Stomach (tissue), 9 donors: ENCODE data around the gene BOLA1. TPM values are rescaled to one million over a fixed set of nuclear protein-coding genes. Genes with fewer than 3 reads are reported as not detected.

Experiments used
- DNase-seq, 2 donors: peaks; one replicate each; pipeline versions ENCODE4 v3.0.0 to v3.0.0-alpha.2; 2013 to 2019
- H3K27ac ChIP-seq, 5 donors: fragments of 200-600 bp in 4 of 5; sonication (generic) in 4 of 5; one replicate each; pipeline ENCODE4 v1.5.1; 2013 to 2019; ENCODE audit warnings: mild to moderate bottlenecking in 1 of 5, moderate library complexity in 1 of 5
- H3K27me3 ChIP-seq, 3 donors: fragments of 200-600 bp; sonication (generic); one replicate each; pipeline ENCODE4 v1.5.1; 2017 to 2019; ENCODE audit warnings: mixed run types in 1 of 3
- H3K36me3 ChIP-seq, 4 donors: fragments of 200-600 bp; sonication (generic); 1 replicate in 3 of 4; 2 replicates in 1 of 4; pipeline ENCODE4 v1.5.1; 2016 to 2019
- H3K4me1 ChIP-seq, 4 donors: fragments of 200-600 bp; sonication (generic); one replicate each; pipeline ENCODE4 v1.5.1; 2016 to 2019
- H3K4me3 ChIP-seq, 4 donors: fragments of 200-600 bp; sonication (generic) in 3 of 4; one replicate each; pipeline ENCODE4 v1.5.1; 2016 to 2019; ENCODE audit warnings: mild to moderate bottlenecking in 1 of 4
- H3K9me3 ChIP-seq, 4 donors: fragments of 200-600 bp; sonication (generic); one replicate each; pipeline ENCODE4 v1.5.1; 2016 to 2019
- EP300 ChIP-seq: sonication (generic); formaldehyde crosslinking; IDR thresholded peaks from one replicate; pipeline ENCODE4 v1.6.1; 2017; ENCODE audit warnings: antibody characterized with exemption
- POLR2A ChIP-seq, 4 donors: fragments of 450-650 bp; IDR thresholded peaks; one replicate each; pipeline ENCODE4 v1.6.1; 2016; ENCODE audit warnings: antibody characterized with exemption in 4 of 4, control low read depth in 2 of 4, mild to moderate bottlenecking in 1 of 4, moderate library complexity in 1 of 4
- POLR2AphosphoS5 ChIP-seq, 3 donors: sonication (generic); formaldehyde crosslinking; IDR thresholded peaks; one replicate each; pipeline ENCODE4 v1.6.1; 2016; ENCODE audit warnings: antibody characterized with exemption in 3 of 3
- WGBS, 5 donors: extraction: QIAGEN DNeasy Blood & Tissue Kit in 3 of 5; methylation state at CpG; one replicate each; pipeline versions ENCODE4 v1.1.5 to v1.1.7; 2013 to 2018; 5-methylcytosine and 5-hydroxymethylcytosine counted together
- intact Hi-C: fragments of 100-400 bp; cut with DNase I; formaldehyde crosslinking; loops from one replicate; pipeline ENCODE4 v1.15.1; 2023; ENCODE audit warnings: low total_unique reads
- polyA plus RNA-seq, 3 donors: library from polyadenylated mRNA; stranded (reverse); fragments of 200-250 nt; gene quantifications; one replicate each; pipeline ENCODE4 v1.2.3, GENCODE V29; 2013
- total RNA-seq, 5 donors: library from RNA; depleted of rRNA; stranded (reverse); fragments of >200 nt; gene quantifications; one replicate each; pipeline versions ENCODE4 v1.1.0 to v1.2.3, GENCODE V29; 2014 to 2016
- TF ChIP-seq, protein P1 (sequence below), 7 experiments: fragments of 450-650 bp in 4 of 7; fragments of 200-600 bp in 3 of 7; sonication (generic) in 3 of 7; IDR thresholded peaks; one replicate each; pipeline ENCODE4 v1.5.1; 2016 to 2019; ENCODE audit warnings: antibody characterized with exemption in 7 of 7, control low read depth in 2 of 7, mild to moderate bottlenecking in 1 of 7
- donor health status: healthy with polysubstance abuse.
- donor health status: Bipolar disorder and iron deficiency.
- donor health status: healthy.

The BOLA1 gene
- total and polyA plus RNA-seq, 8 donors: 2.9 to 48.7 (median 24.4) TPM

DNA sequence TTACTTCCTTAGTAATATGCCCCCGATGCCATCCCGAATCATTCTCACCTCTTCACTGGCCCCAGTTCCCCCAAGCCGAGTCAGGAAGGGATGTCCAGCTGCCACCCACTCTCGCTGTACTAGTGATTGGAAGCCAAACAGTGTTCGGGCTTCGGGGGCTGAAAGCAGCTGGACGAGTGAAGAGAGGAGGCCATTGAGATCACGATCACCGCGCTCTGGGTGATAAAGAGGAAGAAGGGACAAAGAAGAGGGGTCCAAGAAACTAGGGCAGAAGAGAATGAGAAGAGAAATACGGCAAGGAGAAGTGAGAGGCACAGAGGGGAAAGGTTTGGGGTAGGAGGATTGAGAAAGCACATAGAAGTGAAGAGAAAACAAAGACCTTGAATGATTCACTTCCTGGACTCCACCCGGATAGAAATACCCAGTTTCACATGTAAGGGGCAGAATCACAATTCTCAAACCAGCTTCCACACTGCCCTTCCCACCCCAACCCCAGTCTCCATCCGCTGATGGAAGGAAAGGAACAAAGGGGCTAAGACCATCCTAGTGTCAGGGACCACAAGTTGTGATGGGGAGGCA, 31.9 kb downstream of the BOLA1 start:
- H3K4me3 ChIP-seq: no peak overlapping the region
- no peaks in the 10 kb centered on the region for H3K9me3 ChIP-seq
- H3K27me3 ChIP-seq: no peaks in the 10 kb centered on the region
- H3K27ac ChIP-seq: peak overlapping the region in 1 of 5 donors; percentile 11
- H3K4me1 ChIP-seq: peaks cover 16 to 35% (median 28%) of the 10 kb centered on the region in 4 donors
- intact Hi-C loops: no loop called here
- DNase-seq: no peak
- no peak for TF ChIP-seq EP300
- TF ChIP-seq POLR2A (IDR thresholded peaks at IDR 0.05): no peak
- TF ChIP-seq, protein P1, sequence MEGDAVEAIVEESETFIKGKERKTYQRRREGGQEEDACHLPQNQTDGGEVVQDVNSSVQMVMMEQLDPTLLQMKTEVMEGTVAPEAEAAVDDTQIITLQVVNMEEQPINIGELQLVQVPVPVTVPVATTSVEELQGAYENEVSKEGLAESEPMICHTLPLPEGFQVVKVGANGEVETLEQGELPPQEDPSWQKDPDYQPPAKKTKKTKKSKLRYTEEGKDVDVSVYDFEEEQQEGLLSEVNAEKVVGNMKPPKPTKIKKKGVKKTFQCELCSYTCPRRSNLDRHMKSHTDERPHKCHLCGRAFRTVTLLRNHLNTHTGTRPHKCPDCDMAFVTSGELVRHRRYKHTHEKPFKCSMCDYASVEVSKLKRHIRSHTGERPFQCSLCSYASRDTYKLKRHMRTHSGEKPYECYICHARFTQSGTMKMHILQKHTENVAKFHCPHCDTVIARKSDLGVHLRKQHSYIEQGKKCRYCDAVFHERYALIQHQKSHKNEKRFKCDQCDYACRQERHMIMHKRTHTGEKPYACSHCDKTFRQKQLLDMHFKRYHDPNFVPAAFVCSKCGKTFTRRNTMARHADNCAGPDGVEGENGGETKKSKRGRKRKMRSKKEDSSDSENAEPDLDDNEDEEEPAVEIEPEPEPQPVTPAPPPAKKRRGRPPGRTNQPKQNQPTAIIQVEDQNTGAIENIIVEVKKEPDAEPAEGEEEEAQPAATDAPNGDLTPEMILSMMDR (IDR thresholded peaks at IDR 0.05): no peak
- no peak for TF ChIP-seq POLR2AphosphoS5 (IDR thresholded peaks at IDR 0.05)
- H3K36me3 ChIP-seq: peaks cover 3 to 41% (median 25%) of the 10 kb centered on the region in 4 donors
- 82 to 87% (median 85%) methylated on average over 13 of the region's 13 CpGs for WGBS, 5 donors

DNA sequence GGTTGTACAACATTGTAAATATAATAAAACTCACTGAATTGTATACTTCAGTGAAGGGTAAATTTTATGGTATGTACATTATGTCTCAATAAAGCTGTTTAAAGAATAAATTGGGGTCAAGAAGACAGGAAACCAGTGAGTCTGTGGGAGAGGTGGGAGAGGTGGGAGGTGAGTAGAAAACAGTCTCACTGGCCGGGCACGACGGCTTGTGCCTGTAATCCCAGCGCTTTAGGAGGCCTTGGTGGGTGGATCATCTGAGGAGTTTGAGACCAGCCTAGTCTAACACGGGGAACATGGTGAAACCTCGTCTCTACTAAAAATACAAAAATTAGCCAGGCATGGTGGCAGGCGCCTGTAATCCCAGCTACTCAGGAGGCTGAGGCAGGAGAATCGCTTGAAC, 33.1 kb downstream of the BOLA1 start:
- no peaks in the 10 kb centered on the region for H3K27me3 ChIP-seq
- WGBS, 5 donors: 94 to 99% (median 96%) methylated on average over 8 of the region's 8 CpGs
- H3K27ac ChIP-seq: no peak overlapping the region
- intact Hi-C loops: no loop called here
- DNase-seq: no peak
- TF ChIP-seq EP300 (no peak), POLR2AphosphoS5 (IDR thresholded peaks at IDR 0.05) (no peak)
- H3K9me3 ChIP-seq: no peaks in the 10 kb centered on the region
- H3K4me1 ChIP-seq: peaks cover 15 to 37% (median 31%) of the 10 kb centered on the region in 4 donors
- no peak overlapping the region for H3K4me3 ChIP-seq
- peaks cover 0 to 37% (median 21%) of the 10 kb centered on the region in 4 donors for H3K36me3 ChIP-seq

GRCh38 chr1:149933208-149933607, 33.8 kb downstream of the BOLA1 start:
- Histone ChIP-seq H3K4me1 (peaks cover 22 to 44% (median 34%) of the 10 kb centered on the region in 4 donors), H3K27me3 (no peaks in the 10 kb centered on the region), H3K27ac (peak overlapping the region in 1 of 5 donors; percentile 4), H3K36me3 (peaks cover 0 to 37% (median 21%) of the 10 kb centered on the region in 4 donors), H3K9me3 (no peaks in the 10 kb centered on the region), H3K4me3 (no peak overlapping the region)
- no peak for TF ChIP-seq POLR2A (IDR thresholded peaks at IDR 0.05)
- no peak for TF ChIP-seq EP300
- TF ChIP-seq, protein P1 (IDR thresholded peaks at IDR 0.05): no peak
- no peak for TF ChIP-seq POLR2AphosphoS5 (IDR thresholded peaks at IDR 0.05)
- 95 to 98% (median 96%) methylated on average over 4 of the region's 4 CpGs for WGBS, 5 donors
- no peak for DNase-seq
- intact Hi-C loops: no loop called here

- peaks cover 0 to 36% (median 21%) of the 10 kb centered on the region in 4 donors for H3K36me3 ChIP-seq
- TF ChIP-seq POLR2AphosphoS5 (IDR thresholded peaks at IDR 0.05): no peak
- TF ChIP-seq, protein P1 (IDR thresholded peaks at IDR 0.05): no peak
- TF ChIP-seq POLR2A (IDR thresholded peaks at IDR 0.05): no peak
- no peak for TF ChIP-seq EP300
- no peak for DNase-seq
- intact Hi-C loops: no loop called here
- no peak overlapping the region for H3K4me3 ChIP-seq
- H3K9me3 ChIP-seq: no peaks in the 10 kb centered on the region
- peak overlapping the region in 1 of 5 donors; percentile 10 for H3K27ac ChIP-seq
- no peaks in the 10 kb centered on the region for H3K27me3 ChIP-seq
- WGBS, 5 donors: 66 to 74% (median 71%) methylated on average over 2 of the region's 2 CpGs
- peaks cover 27 to 43% (median 35%) of the 10 kb centered on the region in 4 donors for H3K4me1 ChIP-seq
Measured at GRCh38 chr1:149934356-149934755, 35.0 kb downstream of the BOLA1 start.
